Calu3 (cell line): ENCODE measurements around the gene RPS6KA6. TPM values are rescaled to one million over a fixed set of nuclear protein-coding genes. Genes with fewer than 3 reads are reported as not detected.
A peak's percentile ranks its signal among the peaks of the same experiment; 100 is the strongest.

Experiments
- BruUV-seq: library from RNA; stranded (reverse); fragments of 400-500 nt; replicated peaks from 2 replicates; lab custom pipeline; 2021; lab: Mats Ljungman, UMichigan
- CTCF ChIA-PET: fragments of 300-600 bp; sonication (Branson Sonifier 250); formaldehyde crosslinking; loops from one replicate; lab custom pipeline; 2022; ENCODE audit warnings: antibody characterized with exemption; lab: Charles Lee
- DNase-seq: peaks from one replicate; pipeline ENCODE4 v3.0.0; 2022
- H3K27ac Mint-ChIP-seq: one replicate; pipeline ENCODE4 v1.8.0; 2022; ENCODE audit warnings: mixed read lengths; ENCODE audit not compliant: unreplicated experiment
- H3K27me3 Mint-ChIP-seq: one replicate; pipeline ENCODE4 v1.8.0; 2022; ENCODE audit warnings: mixed read lengths; ENCODE audit not compliant: unreplicated experiment
- H3K36me3 Mint-ChIP-seq: one replicate; pipeline ENCODE4 v1.8.0; 2022; ENCODE audit warnings: mild to moderate bottlenecking, moderate library complexity, mixed read lengths; ENCODE audit not compliant: insufficient read depth, unreplicated experiment
- H3K4me1 Mint-ChIP-seq: one replicate; pipeline ENCODE4 v1.8.0; 2022; ENCODE audit warnings: mild to moderate bottlenecking, low read depth, mixed read lengths; ENCODE audit not compliant: unreplicated experiment
- H3K4me3 Mint-ChIP-seq: one replicate; pipeline ENCODE4 v1.8.0; 2022; ENCODE audit warnings: mild to moderate bottlenecking, low read depth, moderate library complexity, mixed read lengths; ENCODE audit not compliant: unreplicated experiment
- H3K9me3 Mint-ChIP-seq: one replicate; pipeline ENCODE4 v1.8.0; 2022; ENCODE audit warnings: low read depth, mixed read lengths; ENCODE audit not compliant: unreplicated experiment
- CTCF ChIP-seq: fragments of 200-600 bp; IDR thresholded peaks from one replicate; pipeline ENCODE4 v1.8.0; 2022; ENCODE audit warnings: antibody characterized with exemption; ENCODE audit not compliant: unreplicated experiment
- intact Hi-C: fragments of 100-400 bp; cut with micrococcal nuclease; formaldehyde crosslinking; loops from one replicate; pipeline ENCODE4 v1.10.0; 2022; ENCODE audit not compliant: unreplicated experiment
- total RNA-seq: library from RNA; stranded (reverse); gene quantifications from 2 replicates; pipeline ENCODE4 v1.2.3, GENCODE V29; 2022

Gene RPS6KA6
- total RNA-seq, 1 experiment from 2014 or later, result 3.8 TPM

- Mint-ChIP-seq H3K4me3 (no peak overlapping the region), H3K4me1 (peaks cover 8% of the 10 kb centered on the region), H3K36me3 (no peaks in the 10 kb centered on the region), H3K27ac (no peak overlapping the region), H3K27me3 (no peaks in the 10 kb centered on the region), H3K9me3 (peaks cover 2% of the 10 kb centered on the region)
- DNase-seq, result no peak
- intact Hi-C loops, result no loop called here
- BruUV-seq, result no TSS peak
- TF ChIP-seq CTCF, result no peak
- CTCF ChIA-PET, result no interaction called here
Measured at GRCh38 chrX:84123585-84123984, 64.4 kb downstream of the RPS6KA6 start.

- H3K4me1 Mint-ChIP-seq, result peaks cover 15% of the 10 kb centered on the region
- peak; percentile 16 for DNase-seq
- no TSS peak for BruUV-seq
- H3K36me3 Mint-ChIP-seq, result no peaks in the 10 kb centered on the region
- H3K27ac Mint-ChIP-seq, result peak overlapping the region; percentile 79
- no peak for TF ChIP-seq CTCF
- H3K9me3 Mint-ChIP-seq, result no peaks in the 10 kb centered on the region
- peak overlapping the region; percentile 43 for H3K4me3 Mint-ChIP-seq
- CTCF ChIA-PET, result no interaction called here
- H3K27me3 Mint-ChIP-seq, result no peaks in the 10 kb centered on the region
- intact Hi-C loops, result loop anchor here (5.0 kb wide), 1 partner anchor 71 kb away; no protein-coding TSS in a partner anchor
Measured at GRCh38 chrX:84118769-84119168, 69.2 kb downstream of the RPS6KA6 start.

- intact Hi-C loops, result loop anchor here (5.0 kb wide), 1 partner anchor 71 kb away; no protein-coding TSS in a partner anchor
- TF ChIP-seq CTCF, result no peak
- Mint-ChIP-seq H3K36me3 (no peaks in the 10 kb centered on the region), H3K27ac (peak overlapping the region; percentile 79), H3K27me3 (no peaks in the 10 kb centered on the region), H3K9me3 (no peaks in the 10 kb centered on the region), H3K4me1 (peaks cover 15% of the 10 kb centered on the region), H3K4me3 (peak overlapping the region; percentile 43)
- BruUV-seq, result no TSS peak
- CTCF ChIA-PET, result no interaction called here
- DNase-seq, result no peak
Measured at GRCh38 chrX:84118315-84118714, 69.7 kb downstream of the RPS6KA6 start.

- no peak overlapping the region for H3K4me3 Mint-ChIP-seq
- no TSS peak for BruUV-seq
- H3K27ac Mint-ChIP-seq, result no peak overlapping the region
- no peaks in the 10 kb centered on the region for H3K27me3 Mint-ChIP-seq
- CTCF ChIA-PET, result no interaction called here
- no peaks in the 10 kb centered on the region for H3K9me3 Mint-ChIP-seq
- no peaks in the 10 kb centered on the region for H3K36me3 Mint-ChIP-seq
- H3K4me1 Mint-ChIP-seq, result no peaks in the 10 kb centered on the region
- intact Hi-C loops, result no loop called here
- DNase-seq, result no peak
- no peak for TF ChIP-seq CTCF
Measured at GRCh38 chrX:84108584-84108983, 79.4 kb downstream of the RPS6KA6 start.
